ENCODE data around the gene MORN1.
A peak's percentile ranks its signal among the peaks of the same experiment; 100 is the strongest.

The MORN1 gene

DNA sequence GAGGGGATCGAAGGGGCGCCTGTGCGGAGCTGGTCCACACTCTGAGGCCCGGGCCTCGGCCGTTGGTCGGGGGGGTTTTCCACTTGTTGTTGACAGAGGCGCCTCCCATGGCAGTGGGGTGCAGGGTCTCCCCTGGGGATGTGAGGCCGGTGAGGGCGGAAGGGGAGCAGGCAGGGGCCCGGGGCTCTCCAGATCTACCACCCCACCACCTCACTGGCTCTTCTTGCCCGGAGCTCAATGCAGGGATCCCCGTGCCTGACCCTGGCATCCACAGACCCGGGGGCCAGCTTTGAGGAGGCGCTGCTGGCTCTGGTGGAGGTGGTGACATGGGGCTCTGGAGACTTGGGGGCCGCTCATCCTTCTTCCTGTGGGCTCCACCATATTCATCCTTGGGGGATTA, 28.1 kb upstream of the MORN1 start:
- no peak for DNase-seq (ENCODE audit: low spot score)

DNA sequence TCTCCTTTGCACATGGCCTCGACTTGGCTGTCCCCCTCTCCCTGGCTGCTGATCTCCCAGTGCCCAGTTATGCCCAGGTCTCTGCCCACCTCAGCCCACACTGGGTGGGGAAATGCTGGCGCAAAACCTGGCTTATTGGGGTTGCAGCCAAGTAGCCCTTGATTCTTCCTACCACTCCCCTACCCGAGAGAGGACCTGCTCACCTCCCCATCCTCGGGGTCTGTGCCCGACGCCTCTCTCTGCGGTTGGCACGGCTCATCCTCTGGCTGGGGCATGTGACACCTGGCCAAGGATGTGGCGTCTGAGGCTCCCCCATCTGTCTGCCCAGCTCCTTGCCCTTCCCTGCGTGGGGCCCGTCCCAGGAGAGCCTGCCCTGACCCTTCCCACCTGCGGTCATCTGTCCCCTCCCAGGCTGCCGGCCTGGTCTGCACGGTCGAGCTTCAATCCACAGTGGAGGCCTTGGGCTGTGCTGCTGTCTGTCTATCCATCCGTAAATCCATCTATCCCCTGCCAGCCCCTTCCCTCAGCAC, 27.5 kb upstream of the MORN1 start:
- DNase-seq (ENCODE audit: low spot score): no peak

DNA sequence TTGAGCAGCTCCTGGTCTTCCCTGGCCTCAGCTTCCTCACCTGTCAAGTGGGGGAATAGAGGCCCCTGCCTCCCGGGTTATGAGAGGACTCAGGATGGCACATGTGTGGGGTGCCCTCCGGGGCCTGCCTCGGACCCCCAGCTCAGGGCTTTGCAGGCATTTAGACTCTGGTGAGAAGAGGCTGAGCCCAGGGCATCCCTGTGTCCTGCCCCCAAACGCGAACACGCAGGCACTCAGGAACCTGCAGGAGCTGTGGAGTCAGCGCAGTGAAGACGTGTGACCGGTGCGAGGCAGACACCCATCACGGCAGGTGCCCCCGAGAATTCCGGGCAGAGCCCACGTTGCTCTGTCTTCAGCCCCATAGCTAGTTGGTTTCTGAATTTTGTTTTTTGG, 26.5 kb upstream of the MORN1 start:
- no peak for DNase-seq (ENCODE audit: low spot score)

DNA sequence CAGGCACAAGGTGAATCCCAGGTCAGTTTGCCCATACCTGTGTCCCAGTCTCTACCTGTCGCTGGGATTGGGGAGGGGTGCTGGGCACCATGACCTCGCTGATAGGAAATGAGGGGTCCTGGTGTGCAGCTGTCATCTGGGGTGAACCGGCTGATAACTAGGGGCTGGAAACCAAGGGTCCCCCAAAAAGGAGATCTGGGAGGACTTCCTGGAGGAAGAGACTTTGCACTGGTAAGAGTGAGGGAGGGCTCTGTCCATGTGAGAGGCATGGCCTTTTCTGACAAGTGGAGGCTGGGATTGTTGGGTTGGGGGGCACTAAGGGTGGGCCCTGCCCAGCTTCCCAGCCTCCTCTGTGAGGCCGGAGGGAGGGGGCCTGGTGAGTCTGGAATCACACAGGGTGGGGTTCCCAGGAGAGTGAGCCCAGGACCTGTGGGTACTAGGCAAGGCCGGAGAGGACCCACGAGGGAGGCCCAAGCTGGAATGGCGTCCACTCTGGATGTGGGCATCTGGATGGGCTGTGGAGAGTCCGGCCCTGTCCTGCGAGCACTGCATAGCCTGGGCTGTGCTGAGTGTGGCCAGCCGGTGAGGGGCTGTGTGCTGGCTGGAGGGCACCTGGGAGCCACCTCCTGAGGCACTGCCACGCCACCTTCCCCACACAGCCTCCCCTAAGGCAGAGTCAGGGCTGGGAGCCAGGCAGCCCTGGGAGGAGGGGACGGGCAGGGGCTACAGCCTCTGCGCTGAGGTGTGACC, 25.9 kb upstream of the MORN1 start:
- DNase-seq (ENCODE audit: low spot score): no peak

DNA sequence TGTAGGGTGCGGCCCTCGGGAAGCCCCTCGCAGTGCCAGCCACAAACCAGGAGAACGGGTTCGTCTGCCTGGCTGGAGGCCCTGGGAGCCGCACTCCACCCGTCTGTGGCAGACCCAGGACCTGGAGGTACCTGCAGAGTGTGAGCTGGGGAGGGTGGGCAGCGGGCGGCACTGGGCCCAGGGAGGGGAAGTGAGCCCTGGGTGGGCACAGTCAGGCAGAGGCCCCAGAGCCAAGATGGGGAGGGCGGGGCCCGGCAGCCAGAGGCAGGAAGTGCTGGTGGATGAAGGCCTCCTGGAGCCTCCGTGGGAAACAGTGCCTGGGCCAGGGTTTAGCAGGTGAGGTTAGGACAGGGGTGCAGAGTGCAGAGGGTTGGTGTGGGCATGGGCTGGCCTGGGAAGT, 25.0 kb upstream of the MORN1 start:
- DNase-seq (ENCODE audit: low spot score): no peak

DNA sequence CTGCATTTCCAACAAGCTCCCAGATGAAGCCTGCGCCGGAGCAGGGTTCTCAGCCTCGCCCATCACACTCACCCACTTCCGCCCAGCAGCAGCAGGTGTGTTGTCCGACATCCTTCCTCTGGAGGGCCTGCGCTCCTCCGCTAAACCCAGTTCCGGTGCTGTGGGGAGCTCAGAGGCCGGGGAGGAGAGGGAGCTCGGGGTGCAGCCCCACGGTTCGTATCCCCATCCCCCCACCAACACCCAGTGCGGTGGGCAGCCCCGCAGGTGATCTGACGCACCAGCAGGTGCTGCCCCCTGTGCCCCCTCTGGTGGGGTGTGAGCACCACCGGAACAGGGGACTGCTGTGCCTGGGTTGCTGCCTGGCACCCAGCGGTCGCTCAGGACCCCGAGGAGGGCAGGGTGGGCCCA, 24.5 kb upstream of the MORN1 start:
- DNase-seq (ENCODE audit: low spot score): no peak

DNA sequence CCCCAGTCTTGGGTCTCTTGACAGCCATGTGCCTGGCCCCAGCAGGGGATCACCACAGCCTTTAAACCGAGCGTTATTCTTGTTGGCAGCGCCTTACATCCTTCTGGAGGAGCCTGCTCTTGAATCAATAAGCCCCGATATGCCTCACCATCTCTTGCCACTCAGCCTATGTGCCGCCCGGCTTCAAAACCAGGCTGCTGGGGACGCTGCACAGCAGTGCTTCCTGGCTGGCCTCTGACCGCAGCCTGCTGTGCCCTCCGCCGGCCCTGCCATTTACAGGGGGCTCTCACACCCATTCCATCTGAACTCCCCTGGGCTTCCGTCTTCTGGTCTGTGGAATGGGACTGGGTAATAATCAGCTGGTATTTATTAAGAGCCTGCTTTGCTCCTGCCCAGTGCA, 24.0 kb upstream of the MORN1 start:
- DNase-seq (ENCODE audit: low spot score): no peak

DNA sequence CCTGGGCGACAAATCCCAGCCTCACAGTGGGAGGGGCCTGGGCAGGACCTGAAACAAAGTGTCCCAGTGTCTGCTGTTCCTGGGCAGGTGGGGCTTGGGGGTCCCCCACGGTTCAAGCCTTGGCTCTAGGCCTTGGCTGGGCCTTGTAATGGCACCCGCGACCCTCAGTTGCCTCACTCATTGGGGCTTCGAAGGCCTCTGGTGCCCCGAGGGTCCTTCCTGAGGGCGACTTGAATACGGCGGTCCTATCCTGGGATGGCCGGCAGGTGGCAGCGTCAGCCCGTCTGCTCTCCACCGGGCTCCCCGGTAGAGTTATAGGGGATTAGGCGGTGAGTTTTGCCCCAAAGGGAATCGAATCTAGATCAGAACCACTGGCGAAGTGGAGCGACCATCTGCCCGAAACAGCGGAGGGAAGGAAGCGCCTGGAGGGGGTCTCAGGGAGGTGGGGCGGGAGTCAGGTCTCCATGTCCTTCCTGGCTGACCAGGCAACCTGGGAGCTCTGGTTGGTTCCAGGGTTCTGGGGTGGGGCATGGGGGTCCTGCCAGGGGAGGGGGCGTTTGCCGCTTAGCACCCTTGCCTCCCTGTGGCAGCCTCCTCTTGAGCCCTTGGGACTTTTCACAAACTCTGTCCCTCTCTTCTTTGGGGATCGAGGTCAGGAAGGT, 23.1 kb upstream of the MORN1 start:
- peak; percentile 92 for DNase-seq (ENCODE audit: low spot score)

DNA sequence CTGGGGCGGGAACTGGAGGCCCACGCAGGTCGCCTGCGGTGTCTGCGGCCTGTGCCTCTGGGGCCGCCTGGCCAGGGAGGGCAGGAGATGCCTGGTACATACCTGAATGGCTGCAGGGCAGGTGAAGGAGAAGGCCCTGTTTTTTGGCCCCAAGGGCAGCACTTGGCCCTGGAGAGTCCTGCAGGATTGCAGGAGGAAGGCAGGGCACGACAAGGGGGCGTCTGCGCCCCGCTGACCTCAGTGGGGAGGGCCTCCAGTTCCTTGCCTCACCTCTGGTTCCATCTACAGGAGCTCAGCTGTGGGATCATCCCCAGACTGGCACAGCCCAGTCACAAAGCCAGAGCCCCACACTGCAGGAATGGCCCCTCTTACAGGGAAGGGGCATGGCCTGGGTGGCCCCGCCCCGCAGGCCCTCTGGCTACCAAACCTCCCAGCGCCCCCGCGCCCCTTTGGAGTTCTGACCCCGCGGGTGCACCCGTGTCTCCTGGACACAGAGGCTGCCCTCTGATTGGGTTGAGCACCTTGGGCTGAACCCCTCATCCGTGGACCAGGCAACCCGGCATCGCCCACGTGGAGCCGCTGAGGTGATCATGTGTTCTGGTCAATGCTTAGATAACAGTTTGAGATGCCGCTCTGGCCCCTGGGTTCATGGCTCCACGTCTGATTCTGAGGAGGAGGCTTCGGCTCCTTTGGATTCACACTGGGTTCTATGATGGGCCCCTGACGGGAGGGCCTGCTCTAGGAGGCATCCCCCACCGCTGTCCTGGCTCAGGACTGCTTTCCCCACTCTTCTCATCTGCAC, 22.3 kb upstream of the MORN1 start:
- DNase-seq (ENCODE audit: low spot score): no peak

DNA sequence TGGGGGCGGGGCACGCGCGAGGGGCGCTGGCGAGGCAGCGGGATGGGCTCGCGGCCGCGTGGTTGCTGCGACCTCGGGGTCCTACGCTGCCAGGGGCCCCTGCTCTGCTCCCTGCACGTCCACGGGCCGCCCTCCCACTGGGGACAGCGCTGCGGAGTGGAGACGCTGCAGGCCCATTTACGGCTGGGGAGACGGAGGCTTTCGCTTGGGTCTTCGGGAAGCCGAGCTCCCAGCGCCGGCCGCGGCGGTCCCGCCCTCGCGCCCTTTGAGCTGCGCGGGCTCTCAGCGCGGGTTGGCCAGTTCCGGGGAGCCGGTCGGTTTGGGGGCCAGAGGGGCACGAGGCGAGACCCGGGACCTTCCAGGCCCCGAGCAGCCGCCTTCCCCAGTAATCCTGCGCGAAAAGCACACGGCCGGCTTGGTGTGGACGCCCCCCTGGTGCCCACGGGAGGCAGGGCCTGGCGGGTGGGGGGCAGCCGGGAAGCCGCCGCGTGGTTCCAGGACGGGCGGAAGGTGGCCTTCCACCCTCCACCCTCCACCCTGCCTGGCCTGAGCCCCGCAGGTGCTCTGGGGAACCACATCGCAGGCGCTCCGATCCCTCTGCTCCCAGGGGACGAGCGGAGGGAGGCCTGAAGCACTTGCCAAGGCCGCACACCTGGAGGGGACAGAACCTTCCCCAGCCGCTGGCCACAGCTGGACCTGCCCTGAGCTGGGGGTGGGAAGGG, 21.6 kb upstream of the MORN1 start:
- peak; percentile 87 for DNase-seq (ENCODE audit: low spot score)

DNA sequence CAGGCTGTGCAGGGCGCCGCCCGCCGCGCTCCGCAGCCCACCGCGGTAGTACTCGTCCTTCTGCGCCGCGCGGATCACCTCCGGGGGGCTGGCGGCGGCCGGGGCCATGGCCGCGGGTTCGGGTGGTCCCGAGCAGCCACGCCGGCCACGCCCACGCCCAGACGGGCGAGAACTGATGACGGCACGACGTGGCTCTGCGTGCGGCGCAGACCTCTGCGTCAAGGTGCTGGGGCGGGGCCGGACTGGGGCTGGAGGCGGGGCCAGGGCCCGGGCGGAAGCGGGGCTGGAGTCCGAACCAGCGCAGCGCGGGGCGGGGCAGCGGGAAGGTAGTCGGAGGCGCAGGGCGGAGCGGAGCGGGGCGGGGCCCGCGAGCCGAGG, 21.0 kb upstream of the MORN1 start, which contains the start of gene PEX10:
Gene PEX10 (minus strand): TSS at position 170 of the 378 bp plus-strand sequence. CDS start 62 bp downstream, at position 108.
- peak; percentile 99 for DNase-seq (ENCODE audit: low spot score)

DNA sequence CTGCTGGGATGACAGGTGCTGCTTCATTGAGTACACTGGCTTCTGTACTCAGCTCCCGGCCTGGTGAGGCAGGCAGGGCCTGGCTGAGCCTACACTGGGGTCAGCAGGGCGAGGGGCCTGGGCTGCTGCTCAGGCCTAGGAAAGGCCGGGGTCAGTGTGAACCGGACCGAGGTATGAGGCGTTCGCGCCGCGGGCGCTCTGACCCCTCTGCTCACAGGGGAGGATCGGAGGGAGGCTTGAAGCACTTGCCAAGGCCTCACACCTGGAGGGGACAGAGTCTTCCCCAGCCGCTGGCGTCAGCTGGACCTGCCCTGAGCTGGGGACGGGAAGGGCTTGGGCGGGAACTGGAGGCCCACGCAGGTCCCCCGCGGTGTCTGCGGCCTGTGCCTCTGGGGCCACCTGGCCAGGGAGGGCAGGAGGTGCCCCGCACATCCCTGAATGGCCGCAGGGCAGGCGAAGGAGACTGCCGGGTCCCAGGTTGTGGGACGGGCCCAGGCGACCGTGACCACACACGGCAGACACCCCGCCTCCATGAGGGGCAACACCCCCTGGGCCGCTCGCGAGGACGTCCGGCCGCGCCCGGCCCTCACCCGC, 20.5 kb upstream of the MORN1 start:
- DNase-seq (ENCODE audit: low spot score): no peak

DNA sequence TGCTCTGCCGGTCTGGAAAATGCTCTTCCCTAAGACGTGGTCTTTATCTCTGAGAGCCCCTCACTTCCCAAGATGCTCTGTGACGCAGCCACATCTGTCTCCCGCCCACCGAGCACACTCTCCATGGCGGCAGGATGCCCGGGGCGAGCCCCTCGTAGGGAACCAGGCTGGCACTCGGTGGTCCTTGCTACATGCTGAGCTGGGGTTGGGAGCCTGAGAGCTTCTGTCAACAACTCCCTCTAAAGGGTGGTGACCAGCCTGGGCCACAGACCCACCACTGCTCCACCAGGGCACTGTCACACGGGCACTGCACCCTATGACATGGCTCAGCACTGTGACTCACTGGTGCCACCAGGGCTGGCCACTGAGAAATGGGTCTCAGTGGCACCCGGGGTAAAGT, 18.4 kb upstream of the MORN1 start:
- no peak for DNase-seq (ENCODE audit: low spot score)

DNA sequence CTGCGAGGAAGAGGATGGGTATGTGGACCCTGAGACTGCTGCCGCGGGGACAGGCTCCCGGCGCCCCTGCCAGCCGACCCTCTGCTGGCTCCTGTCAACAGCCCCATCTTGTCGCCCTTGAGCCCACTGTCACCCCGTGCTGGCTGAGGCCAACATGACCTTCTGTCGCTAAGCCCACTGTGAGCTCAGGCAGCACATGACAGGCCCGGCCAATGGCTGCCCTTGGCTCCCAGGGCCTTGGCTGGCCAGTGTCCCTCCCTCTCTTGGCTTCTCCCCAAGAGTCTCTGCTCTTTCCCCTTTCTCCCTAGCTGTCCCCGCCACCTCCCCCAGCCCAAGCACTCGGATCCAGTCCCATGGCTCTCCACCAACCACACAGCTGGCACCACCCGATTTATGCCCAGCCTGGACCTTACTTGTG, 17.5 kb upstream of the MORN1 start:
- no peak for DNase-seq (ENCODE audit: low spot score)

DNA sequence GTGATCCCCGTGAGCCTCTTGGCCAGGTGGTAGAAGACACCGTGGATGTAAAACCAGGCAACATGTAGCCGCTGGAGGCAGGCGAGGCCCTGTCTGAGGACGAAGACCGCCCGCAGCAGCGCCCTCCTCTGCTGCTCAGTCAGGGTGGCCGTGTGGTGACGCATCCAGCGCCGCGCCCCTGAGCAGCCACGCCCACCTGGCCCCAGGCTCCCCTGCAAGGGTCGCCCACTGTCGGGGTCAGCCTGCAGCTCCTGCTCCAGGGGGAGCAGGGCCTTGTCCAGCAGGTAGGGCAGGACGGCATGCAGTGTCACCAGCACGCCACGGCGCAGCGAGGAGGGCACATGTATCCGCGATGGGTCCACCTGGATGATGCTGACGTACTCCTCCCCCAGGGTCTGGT, 17.1 kb upstream of the MORN1 start:
- DNase-seq (ENCODE audit: low spot score): no peak

DNA sequence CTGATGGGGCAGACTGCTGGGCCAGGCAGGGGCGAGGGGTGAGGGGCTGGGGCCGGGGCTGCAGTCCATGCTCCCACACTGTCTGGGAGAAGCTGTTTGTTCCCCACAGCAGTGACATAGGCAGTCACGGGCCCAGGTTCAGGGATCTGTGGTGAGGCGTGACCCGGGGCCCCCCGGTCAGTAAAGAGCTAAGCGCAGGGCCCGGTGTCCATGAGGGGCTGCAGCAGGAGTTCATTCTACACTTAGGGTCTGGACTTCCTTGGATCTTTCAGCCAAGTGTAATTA, 16.6 kb upstream of the MORN1 start:
- DNase-seq (ENCODE audit: low spot score): no peak

DNA sequence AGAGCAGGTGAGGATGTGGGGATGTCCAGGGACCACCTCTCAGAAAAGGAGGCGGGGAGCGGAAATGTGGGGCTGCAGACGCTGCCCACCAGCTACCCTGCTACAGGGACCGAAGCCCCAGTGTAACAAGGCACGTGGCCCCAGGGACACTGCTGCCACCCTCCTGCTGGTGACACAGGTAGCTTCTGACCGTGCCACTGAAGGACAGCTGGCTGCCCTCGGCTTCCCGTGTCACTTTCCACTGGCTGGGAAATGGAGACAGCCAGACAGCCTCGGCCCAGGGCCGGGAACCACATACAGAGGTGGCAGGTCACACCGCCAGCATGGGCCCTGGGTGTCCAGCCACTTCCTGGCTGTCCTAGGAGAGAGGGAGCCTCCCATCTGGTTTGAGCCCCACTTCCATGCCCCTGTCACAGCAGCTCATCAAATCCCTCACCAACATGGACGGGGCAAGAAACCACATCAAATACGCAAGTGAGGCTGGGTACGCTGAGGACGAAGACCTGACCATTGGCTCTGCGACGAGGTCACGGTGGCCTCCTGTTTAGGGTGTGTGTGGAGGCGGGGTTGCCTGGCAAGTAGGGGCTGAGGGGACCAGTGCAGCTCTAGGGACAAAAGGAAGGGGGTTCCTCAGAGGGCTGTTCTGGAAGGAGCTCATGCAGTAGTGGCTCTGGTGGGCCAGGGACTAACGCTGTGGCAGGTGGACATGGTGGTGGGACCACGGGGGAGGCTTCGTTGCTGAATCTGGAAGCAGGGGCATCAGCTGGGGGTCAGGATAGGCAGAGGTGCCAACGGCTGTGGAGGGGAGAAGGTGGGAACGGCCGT, 16.0 kb upstream of the MORN1 start:
- no peak for DNase-seq (ENCODE audit: low spot score)

DNA sequence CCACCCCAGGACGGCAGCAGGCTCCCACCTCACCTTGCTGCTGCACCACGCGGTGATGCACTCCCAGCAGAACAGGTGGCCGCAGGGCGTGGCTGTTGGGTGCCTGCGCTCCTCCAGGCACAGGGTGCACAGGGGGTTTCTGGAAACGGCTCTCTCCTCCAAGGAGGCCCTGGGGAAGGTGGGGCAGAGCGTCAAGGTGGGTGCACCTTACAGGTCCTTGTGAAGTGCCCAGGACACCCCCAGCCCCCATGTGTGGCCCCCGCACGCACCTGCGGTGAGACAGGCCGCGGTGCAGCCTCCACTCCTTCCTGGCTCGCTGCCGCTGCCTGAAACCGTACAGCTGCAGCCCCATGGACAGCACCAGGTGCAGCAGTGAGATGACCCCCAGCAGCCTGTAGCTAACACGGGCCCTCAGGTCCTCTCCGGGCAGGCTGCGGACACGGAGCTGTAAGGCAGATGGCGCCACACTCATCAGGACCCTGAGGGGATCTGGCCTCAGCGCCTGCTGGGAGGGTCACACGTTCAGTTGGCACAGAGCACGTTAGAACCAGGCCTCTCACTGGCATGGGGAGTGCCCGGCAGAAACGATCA, 15.2 kb upstream of the MORN1 start:
- DNase-seq (ENCODE audit: low spot score): no peak

DNA sequence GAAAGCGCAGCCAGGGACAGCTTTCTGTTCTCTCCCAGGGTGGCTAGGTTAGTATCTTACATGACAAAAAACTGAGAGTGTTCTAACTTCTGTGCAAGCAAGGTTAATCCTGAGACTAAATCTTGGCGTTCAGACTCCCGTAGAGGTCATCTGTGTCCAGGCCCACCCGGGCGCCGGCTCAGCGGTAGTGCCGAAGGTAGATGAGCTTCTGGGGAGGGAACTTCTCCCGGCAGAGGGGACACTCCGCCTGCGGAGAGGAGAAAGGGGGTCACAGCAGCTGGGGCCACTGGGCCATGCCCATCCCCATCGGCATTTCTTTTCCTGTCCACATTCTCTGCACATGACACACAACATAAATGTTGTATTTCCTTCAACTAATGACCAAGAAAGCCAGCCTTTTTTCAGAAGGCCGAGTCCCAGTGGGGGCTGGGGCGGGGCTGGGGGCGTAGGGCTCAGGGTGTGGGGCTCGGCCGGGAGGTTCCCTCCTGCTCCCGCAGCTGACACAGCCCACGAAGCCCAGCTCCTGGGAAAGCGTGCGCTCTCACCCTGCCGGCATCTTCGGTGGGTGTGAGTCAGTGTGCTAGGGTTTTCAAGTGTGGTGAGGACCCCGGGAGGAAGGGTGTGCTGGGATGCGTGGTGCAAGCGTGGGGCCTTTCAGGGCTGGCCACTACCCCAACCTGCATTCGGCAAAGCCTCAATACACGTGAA, 14.4 kb upstream of the MORN1 start:
- DNase-seq (ENCODE audit: low spot score): no peak

DNA sequence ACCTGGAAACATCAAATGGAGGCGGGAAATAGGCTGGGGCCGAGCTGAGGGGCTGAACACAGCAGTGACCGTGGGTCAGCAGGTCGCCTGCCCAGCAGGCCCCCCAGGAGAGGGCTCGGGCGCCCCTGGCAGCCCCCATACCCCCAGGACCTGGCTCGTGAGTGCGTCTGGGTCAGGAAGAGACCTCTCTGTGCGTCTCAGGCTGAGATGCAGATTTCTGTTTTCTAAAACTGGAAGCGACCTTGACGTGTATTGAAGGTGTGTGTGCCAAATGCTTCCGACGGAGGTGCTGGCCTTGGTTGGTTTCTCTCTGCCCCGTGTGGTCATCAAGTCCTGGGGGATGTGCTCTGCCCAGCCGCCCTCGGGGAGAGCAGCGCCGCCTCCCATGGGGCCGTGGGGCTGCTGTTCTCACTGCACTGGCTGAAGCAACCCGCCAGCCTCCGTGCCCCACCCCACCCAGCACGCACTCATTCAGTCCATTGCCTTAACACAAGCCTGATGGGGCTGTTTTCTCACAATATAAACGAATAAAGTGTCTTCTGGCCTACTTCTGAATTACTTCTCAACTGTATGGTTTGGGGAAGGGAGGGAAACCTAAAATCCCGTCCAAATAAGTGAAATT, 13.6 kb upstream of the MORN1 start:
- DNase-seq (ENCODE audit: low spot score): no peak

Data from GM03348 (cell line).